ENCODE data around the gene MPDU1. TPM values are rescaled to one million over a fixed set of nuclear protein-coding genes. Genes with fewer than 3 reads are reported as not detected.

MPDU1 gene
- total RNA-seq, 1 experiment from 2014 or later: 50.9 TPM

- TF ChIP-seq POLR2AphosphoS5 (IDR thresholded peaks at IDR 0.05; ENCODE audit: low read depth, low read length): no peak
Observed at GRCh38 chr17:7634384-7634783, 50.7 kb downstream of the MPDU1 start (continued).

GRCh38 chr17:7636163-7636562, 52.5 kb downstream of the MPDU1 start:
- no TSS peak for BruUV-seq (replicated peaks)

More at GRCh38 chr17:7636163-7636562, 52.5 kb downstream of the MPDU1 start:
- Histone ChIP-seq H3K79me2 (ENCODE audit: insufficient read depth, low read length) (no peaks in the 10 kb centered on the region), H3K27ac (ENCODE audit: low read depth, low read length) (no peak overlapping the region), H3K4me1 (ENCODE audit: control insufficient read depth in 1 of 2, insufficient read depth in 2 of 2, low read length in 2 of 2) (peaks cover 0 to 7% of the 10 kb centered on the region in 2 experiments; a peak in 2 of 4 replicates), H2AFZ (ENCODE audit: low read depth, low read length, poor library complexity, severe bottlenecking) (no peak overlapping the region), H3K4me2 (ENCODE audit: low read length) (no peak overlapping the region), H3K9me2 (ENCODE audit: insufficient read depth) (no peaks in the 10 kb centered on the region), H3K9me3 (ENCODE audit: control insufficient read depth in 1 of 2, insufficient read depth in 1 of 2, low read depth in 1 of 2, low read length in 2 of 2) (no peaks in the 10 kb centered on the region), H3K36me3 (ENCODE audit: control insufficient read depth in 1 of 2, insufficient read depth in 2 of 2, low read length in 2 of 2) (no peaks in the 10 kb centered on the region), H3K9ac (ENCODE audit: low read length) (no peak overlapping the region), H3K27me3 (ENCODE audit: insufficient read depth, low read length) (no peaks in the 10 kb centered on the region), H3K4me3 (replicated peaks in 1 of 2; ENCODE audit: low read depth in 1 of 2, low read length in 2 of 2) (no peak overlapping the region), H4K20me1 (ENCODE audit: insufficient read depth) (no peaks in the 10 kb centered on the region)
- ATAC-seq (no peak), DNase-seq (ENCODE audit: low read depth, low spot score) (no peak)
- intact Hi-C loops (cut with micrococcal nuclease): no loop called here
- ChIA-PET POLR2A (interaction anchor here (1.5 kb wide), 1 partner anchor 8 kb away, joined by 4 read pairs; the partner anchor contains the start of gene SAT2), RAD21 (ENCODE audit: low non-redundant PET in 1 of 2, low total read pairs in 2 of 2, uncharacterized antibody in 2 of 2, unreplicated experiment in 2 of 2) (no interaction called here), CTCF (no interaction called here)
- no peak for TF ChIP-seq EZH2phosphoT487 (IDR thresholded peaks at IDR 0.05; ENCODE audit: borderline replicate concordance)
- TF ChIP-seq CTCF (IDR thresholded peaks at IDR 0.05 in 2 of 3, conservative IDR thresholded peaks at IDR 0.05 in 1 of 3; ENCODE audit: borderline replicate concordance in 1 of 3, insufficient read depth in 1 of 3, low read depth in 2 of 3, low read length in 2 of 3): no peak
- no peak for TF ChIP-seq CEBPB (IDR thresholded peaks at IDR 0.05; ENCODE audit: low read depth)
- TF ChIP-seq JUND (IDR thresholded peaks at IDR 0.05): no peak
- no peak for TF ChIP-seq RAD21 (IDR thresholded peaks at IDR 0.05; ENCODE audit: low read depth)
- TF ChIP-seq SP1 (IDR thresholded peaks at IDR 0.05; ENCODE audit: low read depth): no peak
- no peak for TF ChIP-seq POLR2AphosphoS5 (IDR thresholded peaks at IDR 0.05; ENCODE audit: low read depth, low read length)
- TF ChIP-seq TCF7L2 (IDR thresholded peaks at IDR 0.05; ENCODE audit: borderline replicate concordance, extremely low read depth, insufficient read depth, insufficient read length): no peak
- TF ChIP-seq EGR1 (IDR thresholded peaks at IDR 0.05; ENCODE audit: low read depth): no peak
- no peak for TF ChIP-seq CBX3 (IDR thresholded peaks at IDR 0.05; ENCODE audit: low read depth)

Other genes with a start within 250 kb of the MPDU1 start
- 8.8 TPM for gene ACAP1, start 247.3 kb upstream of the MPDU1 start, total RNA-seq (2021; ENCODE audit: unreplicated experiment)
- gene KCTD11, start 231.7 kb upstream of the MPDU1 start, total RNA-seq (2021; ENCODE audit: unreplicated experiment): 5.4 TPM
- gene TMEM95, start 228.7 kb upstream of the MPDU1 start, total RNA-seq (2021; ENCODE audit: unreplicated experiment): not detected
- 16.8 TPM for gene TNK1, start 202.8 kb upstream of the MPDU1 start, total RNA-seq (2021; ENCODE audit: unreplicated experiment)
- 43.8 TPM for gene PLSCR3, start 189.3 kb upstream of the MPDU1 start, total RNA-seq (2021; ENCODE audit: unreplicated experiment)
- 110 TPM for gene TMEM256, start 179.8 kb upstream of the MPDU1 start, total RNA-seq (2021; ENCODE audit: unreplicated experiment)
- gene NLGN2, start 176.0 kb upstream of the MPDU1 start, total RNA-seq (2021; ENCODE audit: unreplicated experiment): 60.5 TPM
- 0.32 TPM for gene SPEM1, start 163.5 kb upstream of the MPDU1 start, total RNA-seq (2021; ENCODE audit: unreplicated experiment)
- gene SPEM2, start 158.2 kb upstream of the MPDU1 start, total RNA-seq (2021; ENCODE audit: unreplicated experiment): not detected
- gene SPEM3, start 155.0 kb upstream of the MPDU1 start, total RNA-seq (2021; ENCODE audit: unreplicated experiment): not detected
- gene TMEM102, start 148.4 kb upstream of the MPDU1 start, total RNA-seq (2021; ENCODE audit: unreplicated experiment): 16.4 TPM
- 6.1 TPM for gene FGF11, start 144.3 kb upstream of the MPDU1 start, total RNA-seq (2021; ENCODE audit: unreplicated experiment)
- gene CHRNB1, start 138.8 kb upstream of the MPDU1 start, total RNA-seq (2021; ENCODE audit: unreplicated experiment): 10.4 TPM
- 17.1 TPM for gene ZBTB4, start 104.2 kb upstream of the MPDU1 start, total RNA-seq (2021; ENCODE audit: unreplicated experiment)
- gene SLC35G6, start 102.4 kb upstream of the MPDU1 start, total RNA-seq (2021; ENCODE audit: unreplicated experiment): not detected
- gene POLR2A, start 99.5 kb upstream of the MPDU1 start, total RNA-seq (2021; ENCODE audit: unreplicated experiment): 205 TPM
- gene TNFSF12, start 34.8 kb upstream of the MPDU1 start, total RNA-seq (2021; ENCODE audit: unreplicated experiment): 12.3 TPM
- gene TNFSF13, start 25.1 kb upstream of the MPDU1 start, total RNA-seq (2021; ENCODE audit: unreplicated experiment): 0.71 TPM
- gene SENP3, start 21.9 kb upstream of the MPDU1 start, total RNA-seq (2021; ENCODE audit: unreplicated experiment): 73.8 TPM
- 7.0 TPM for gene CD68, start 4.2 kb upstream of the MPDU1 start, total RNA-seq (2021; ENCODE audit: unreplicated experiment)
- gene SOX15, start 6.2 kb downstream of the MPDU1 start, total RNA-seq (2021; ENCODE audit: unreplicated experiment): 0.69 TPM
- gene FXR2, start 31.0 kb downstream of the MPDU1 start, total RNA-seq (2021; ENCODE audit: unreplicated experiment): 49.7 TPM
- gene SAT2, start 44.0 kb downstream of the MPDU1 start, total RNA-seq (2021; ENCODE audit: unreplicated experiment): 54.9 TPM
- not detected for gene SHBG, start 46.3 kb downstream of the MPDU1 start, total RNA-seq (2021; ENCODE audit: unreplicated experiment)
- not detected for gene ATP1B2, start 67.1 kb downstream of the MPDU1 start, total RNA-seq (2021; ENCODE audit: unreplicated experiment)
- 110 TPM for gene TP53, start 103.6 kb downstream of the MPDU1 start, total RNA-seq (2021; ENCODE audit: unreplicated experiment)
- 28.8 TPM for gene WRAP53, start 104.6 kb downstream of the MPDU1 start, total RNA-seq (2021; ENCODE audit: unreplicated experiment)
- gene EFNB3, start 121.3 kb downstream of the MPDU1 start, total RNA-seq (2021; ENCODE audit: unreplicated experiment): 0.07 TPM
- 2.0 TPM for gene DNAH2, start 133.9 kb downstream of the MPDU1 start, total RNA-seq (2021; ENCODE audit: unreplicated experiment)

Measured in HCT116 (cell line).